Gastroesophageal sphincter (tissue), 4 donors: ENCODE results near the gene LAG3. TPM values are rescaled to one million over a fixed set of nuclear protein-coding genes. Genes with fewer than 3 reads are reported as not detected.
A peak's percentile ranks its signal among the peaks of the same experiment; 100 is the strongest.

Experiments
- ATAC-seq: fragments of 150-250 bp; one replicate; pipeline ENCODE4 v1.9.1; 2016; ENCODE audit warnings: mild to moderate bottlenecking, moderate library complexity
- H3K27ac ChIP-seq, 4 donors: fragments of 200-600 bp; sonication (generic) in 3 of 4; 1 replicate in 3 of 4; 2 replicates in 1 of 4; pipeline ENCODE4 v1.5.1; 2016 to 2019
- H3K27me3 ChIP-seq: fragments of 200-600 bp; sonication (generic); one replicate; pipeline ENCODE4 v1.5.1; 2019
- H3K36me3 ChIP-seq, 2 donors: fragments of 200-600 bp; sonication (generic); one replicate each; pipeline ENCODE4 v1.5.1; 2019; ENCODE audit warnings: control low read depth in 1 of 2
- H3K4me1 ChIP-seq, 3 donors: fragments of 200-600 bp; sonication (generic); 1 replicate in 2 of 3; 2 replicates in 1 of 3; pipeline ENCODE4 v1.5.1; 2016 to 2019; ENCODE audit warnings: control low read depth in 2 of 3
- H3K4me3 ChIP-seq, 2 donors: fragments of 200-600 bp; sonication (generic); one replicate each; pipeline ENCODE4 v1.5.1; 2019; ENCODE audit warnings: mild to moderate bottlenecking in 1 of 2, moderate library complexity in 1 of 2
- H3K9me3 ChIP-seq, 3 donors: fragments of 200-600 bp; sonication (generic); one replicate each; pipeline ENCODE4 v1.5.1; 2017 to 2019; ENCODE audit warnings: control low read depth in 2 of 3
- CTCF ChIP-seq, 4 experiments: fragments of 200-600 bp in 2 of 4; fragments of 450-650 bp in 2 of 4; sonication (generic) in 1 of 4; IDR thresholded peaks; one replicate each; pipeline ENCODE4 v1.5.1; 2017 to 2019; ENCODE audit warnings: antibody characterized with exemption in 4 of 4, mild to moderate bottlenecking in 2 of 4, moderate library complexity in 2 of 4
- EP300 ChIP-seq: sonication (generic); formaldehyde crosslinking; IDR thresholded peaks from one replicate; pipeline ENCODE4 v1.6.1; 2017; ENCODE audit warnings: antibody characterized with exemption, mild to moderate bottlenecking
- POLR2A ChIP-seq, 2 donors: fragments of 450-650 bp; IDR thresholded peaks; one replicate each; pipeline ENCODE4 v1.6.1; 2017; ENCODE audit warnings: antibody characterized with exemption in 2 of 2, mild to moderate bottlenecking in 2 of 2, moderate library complexity in 1 of 2
- POLR2AphosphoS5 ChIP-seq: sonication (generic); formaldehyde crosslinking; IDR thresholded peaks from one replicate; pipeline ENCODE4 v1.6.1; 2017; ENCODE audit warnings: antibody characterized with exemption
- WGBS, 2 donors: methylation state at CpG; one replicate each; pipeline ENCODE4 v1.1.5; 2018; ENCODE audit warnings: low coverage in 1 of 2; 5-methylcytosine and 5-hydroxymethylcytosine counted together
- total RNA-seq, 4 donors: library from RNA; depleted of rRNA; stranded (reverse); fragments of >200 nt; gene quantifications; one replicate each; pipeline ENCODE4 v1.1.0, GENCODE V29; 2016

LAG3 gene
- total RNA-seq, 4 donors from 2014 or later: 0.30 to 3.0 (median 1.9) TPM

- H3K27ac ChIP-seq: peak within 1 kb of the TSS; percentile 94 to 99 (median 96)
- H3K4me3 ChIP-seq: peak within 1 kb of the TSS; percentile 80 to 96
- peaks cover 0 to 39% of the 10 kb centered on the region in 2 donors for H3K36me3 ChIP-seq
- no peaks in the 10 kb centered on the region for H3K9me3 ChIP-seq
- peaks cover 0 to 44% (median 10%) of the 10 kb centered on the region in 3 donors for H3K4me1 ChIP-seq
- 0% methylated on average over 4 to 10 of the region's 62 CpGs for WGBS, 2 donors
- no peaks in the 10 kb centered on the region for H3K27me3 ChIP-seq
- TF ChIP-seq POLR2A (IDR thresholded peaks at IDR 0.05): peak; percentile 92 to 93
- peak; percentile 97 for TF ChIP-seq POLR2AphosphoS5
- no peak for TF ChIP-seq EP300
- peak in 1 of 4 experiments; percentile 96 for TF ChIP-seq CTCF (IDR thresholded peaks at IDR 0.05)
- peak; percentile 97 for ATAC-seq
Observed at GRCh38 chr12:6752921-6753771, 19.2 kb upstream of the LAG3 start, which contains the start of gene MLF2. Gene MLF2 (minus strand): TSS chr12:6753141. CDS start chr12:6752334, 807 bp downstream.

GRCh38 chr12:6753772-6754356 lies 18.5 kb upstream of the LAG3 start:
- no peak for ATAC-seq
- peaks cover 0 to 44% (median 10%) of the 10 kb centered on the region in 3 donors for H3K4me1 ChIP-seq
- TF ChIP-seq CTCF (IDR thresholded peaks at IDR 0.05): peak in 2 of 4 experiments; percentile 96 to 97
- no peak for TF ChIP-seq POLR2A (IDR thresholded peaks at IDR 0.05)
- no peaks in the 10 kb centered on the region for H3K27me3 ChIP-seq
- H3K27ac ChIP-seq: peak overlapping the region; percentile 19 to 99 (median 96)
- H3K4me3 ChIP-seq: no peak overlapping the region
- peaks cover 0 to 32% of the 10 kb centered on the region in 2 donors for H3K36me3 ChIP-seq
- 0% methylated on average over 1 of the region's 7 CpGs; no CpG with 5 or more reads in 1 of the 2 donors for WGBS, 2 donors
- no peaks in the 10 kb centered on the region for H3K9me3 ChIP-seq

- WGBS, 2 donors: 83% methylated on average over 2 of the region's 2 CpGs; no CpG with 5 or more reads in 1 of the 2 donors
Observed at GRCh38 chr12:6754411-6754810, 17.9 kb upstream of the LAG3 start.

GRCh38 chr12:6757028-6757690 lies 15.2 kb upstream of the LAG3 start:
- 83 to 90% methylated on average over 1 to 8 of the region's 8 CpGs for WGBS, 2 donors
- no peak for TF ChIP-seq CTCF (IDR thresholded peaks at IDR 0.05)
- TF ChIP-seq EP300: no peak
- no peak for TF ChIP-seq POLR2A (IDR thresholded peaks at IDR 0.05)
- TF ChIP-seq POLR2AphosphoS5: no peak
- no peaks in the 10 kb centered on the region for H3K27me3 ChIP-seq
- no peaks in the 10 kb centered on the region for H3K9me3 ChIP-seq
- no peaks in the 10 kb centered on the region for H3K36me3 ChIP-seq
- no peak for ATAC-seq
- H3K27ac ChIP-seq: no peak overlapping the region
- no peak overlapping the region for H3K4me3 ChIP-seq
- peaks cover 0 to 19% (median 5%) of the 10 kb centered on the region in 3 donors for H3K4me1 ChIP-seq

More at GRCh38 chr12:6754411-6754810, 17.9 kb upstream of the LAG3 start:
- H3K4me3 ChIP-seq: no peak overlapping the region
- no peak for TF ChIP-seq POLR2AphosphoS5
- no peak for TF ChIP-seq CTCF (IDR thresholded peaks at IDR 0.05)
- no peak for TF ChIP-seq EP300
- no peak for TF ChIP-seq POLR2A (IDR thresholded peaks at IDR 0.05)
- H3K9me3 ChIP-seq: no peaks in the 10 kb centered on the region
- no peaks in the 10 kb centered on the region for H3K27me3 ChIP-seq
- no peak for ATAC-seq
- H3K27ac ChIP-seq: peak overlapping the region in 3 of 4 donors; percentile 95 to 99 (median 98)
- H3K36me3 ChIP-seq: peaks cover 0 to 26% of the 10 kb centered on the region in 2 donors
- peaks cover 0 to 44% (median 10%) of the 10 kb centered on the region in 3 donors for H3K4me1 ChIP-seq
